COR-L47 (cell line): ENCODE data around the gene SLC25A42.
"Not testable (repeated sequence)": the region's sequence is repeated elsewhere in the genome, so short reads cannot be mapped to it uniquely, and the experiment has no call there.

Source experiments
- DNase-seq: peaks from one replicate; lab custom pipeline; 2025; lab: John Stamatoyannopoulos, UW

SLC25A42 gene

DNA sequence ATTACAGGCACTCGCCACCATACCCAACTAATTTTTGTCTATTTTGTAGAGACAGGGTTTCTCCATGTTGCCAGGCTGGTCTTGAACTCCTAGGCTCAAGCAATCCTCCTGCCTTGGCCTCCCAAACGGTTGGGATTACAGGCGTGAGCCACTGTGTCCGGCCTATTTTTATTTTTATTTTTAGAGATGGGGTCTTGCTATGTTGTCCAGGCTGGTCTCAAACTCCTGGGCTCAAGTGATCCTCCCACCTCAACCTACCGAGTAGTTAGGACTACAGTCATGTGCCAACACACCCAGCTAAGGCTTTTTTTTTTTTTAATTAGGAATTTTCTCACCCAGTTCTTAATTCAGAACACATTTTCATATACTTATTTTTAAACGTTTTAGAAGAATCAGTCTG, 71.9 kb downstream of the SLC25A42 start:
- DNase-seq: not testable (repeated sequence)

DNA sequence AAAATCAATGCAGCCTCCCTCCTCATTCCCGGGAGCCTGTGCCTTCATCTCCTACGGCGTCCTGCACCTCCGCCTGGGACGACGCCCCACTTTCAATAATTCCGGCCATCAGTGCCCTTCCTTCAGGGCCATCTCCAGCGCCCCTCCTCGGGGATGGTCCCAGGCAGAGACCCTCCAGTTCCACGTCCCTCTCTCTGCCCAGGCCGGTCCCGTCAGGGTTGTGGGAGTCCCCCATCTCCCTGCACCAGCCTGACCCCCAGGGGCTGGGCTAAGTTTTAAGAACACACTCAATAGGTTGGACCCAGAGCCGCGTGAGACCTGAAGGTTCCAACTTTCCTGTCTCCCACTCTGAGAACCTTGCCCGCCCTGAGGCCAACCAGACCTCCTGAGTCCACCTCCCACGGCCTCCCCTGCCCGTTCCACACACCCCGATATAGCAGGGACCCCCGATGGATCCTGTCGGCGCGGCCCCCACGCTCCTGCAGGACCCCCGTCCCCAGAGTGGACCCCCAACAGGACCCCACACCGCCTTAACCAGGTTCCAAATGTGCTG, 73.8 kb downstream of the SLC25A42 start:
- no peak for DNase-seq

DNA sequence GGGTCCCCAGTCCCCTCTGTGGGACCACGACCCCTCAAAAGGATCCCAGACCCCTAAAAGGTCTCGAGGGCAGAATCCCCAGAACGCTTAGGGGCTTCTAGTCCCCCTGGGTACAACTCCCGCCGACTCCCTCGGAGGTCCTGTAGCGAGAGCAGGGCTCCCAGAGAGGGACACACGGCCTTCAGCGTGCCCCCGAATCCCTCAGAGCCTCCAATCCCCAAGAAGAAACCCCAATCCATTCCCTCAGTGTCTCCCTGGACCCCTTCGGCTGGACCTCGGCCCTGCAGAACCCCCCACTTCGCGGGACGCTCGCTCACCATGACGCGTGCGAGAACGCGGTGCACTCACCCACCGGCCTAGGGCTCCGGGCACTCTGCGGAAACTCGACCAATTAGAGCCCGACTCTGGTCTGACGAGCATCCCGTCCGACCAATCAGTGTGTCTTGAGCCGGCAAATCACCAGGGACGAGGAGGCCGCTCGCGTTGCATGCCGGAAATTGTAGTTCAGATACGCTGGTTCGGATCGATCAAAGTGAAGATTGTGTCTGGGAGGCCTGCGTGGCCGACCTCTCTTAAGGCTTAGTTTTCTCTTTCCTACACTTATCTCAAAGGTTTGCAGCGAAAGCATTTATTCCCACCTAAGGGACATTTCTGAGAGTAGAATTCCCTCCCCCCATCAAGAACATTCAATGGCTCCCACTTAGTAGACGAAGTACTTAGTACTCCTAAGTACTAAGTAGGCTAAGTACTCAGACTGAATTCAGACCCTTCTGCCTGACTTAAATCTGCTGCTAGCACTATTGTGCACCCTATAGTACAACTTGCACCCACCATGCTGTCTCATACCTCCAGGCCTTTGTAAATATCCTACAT, 74.6 kb downstream of the SLC25A42 start, which contains the start of gene TMEM161A:
TMEM161A (minus strand) TSS at position 370 of the 873 bp plus-strand sequence; CDS start at position 320, 50 bp downstream.
- DNase-seq: peak; percentile 94

DNA sequence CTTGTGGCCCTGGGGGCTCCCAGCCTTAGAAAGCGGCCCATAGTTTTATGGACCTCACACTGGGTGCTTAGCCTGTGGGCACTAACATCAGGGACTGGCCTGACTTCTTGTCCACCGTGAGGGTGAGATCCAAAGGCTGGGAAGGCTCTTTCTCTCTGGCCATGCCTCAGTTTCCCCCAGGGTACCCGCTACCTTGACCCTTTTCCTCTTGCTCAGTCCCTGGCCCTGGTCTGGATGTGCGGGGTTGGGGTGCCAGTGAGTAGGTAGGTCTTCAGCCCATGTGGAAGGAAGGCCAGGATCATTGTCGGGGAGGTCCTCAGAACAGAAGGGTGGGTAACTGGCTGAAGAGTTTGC, 76.1 kb downstream of the SLC25A42 start:
- DNase-seq: no peak

DNA sequence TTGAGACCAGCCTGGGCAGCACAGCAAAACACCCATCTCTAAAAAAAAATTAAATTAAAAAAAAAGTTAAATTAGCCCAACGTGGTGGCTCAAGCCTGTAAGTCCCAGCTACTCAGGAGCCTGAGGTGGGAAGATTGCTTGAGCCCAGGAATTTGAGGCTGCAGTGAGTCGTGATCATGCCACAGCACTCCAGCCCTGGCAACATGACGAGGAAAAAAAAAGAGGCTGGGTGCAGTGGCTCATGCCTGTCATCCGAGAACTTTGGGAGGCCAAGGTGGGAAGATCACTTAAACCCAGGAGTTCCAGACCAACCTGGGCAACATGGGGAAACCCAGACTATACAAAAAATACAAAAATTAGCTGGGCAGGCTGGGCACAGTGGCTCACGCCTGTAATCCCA, 76.7 kb downstream of the SLC25A42 start:
- no peak for DNase-seq

DNA sequence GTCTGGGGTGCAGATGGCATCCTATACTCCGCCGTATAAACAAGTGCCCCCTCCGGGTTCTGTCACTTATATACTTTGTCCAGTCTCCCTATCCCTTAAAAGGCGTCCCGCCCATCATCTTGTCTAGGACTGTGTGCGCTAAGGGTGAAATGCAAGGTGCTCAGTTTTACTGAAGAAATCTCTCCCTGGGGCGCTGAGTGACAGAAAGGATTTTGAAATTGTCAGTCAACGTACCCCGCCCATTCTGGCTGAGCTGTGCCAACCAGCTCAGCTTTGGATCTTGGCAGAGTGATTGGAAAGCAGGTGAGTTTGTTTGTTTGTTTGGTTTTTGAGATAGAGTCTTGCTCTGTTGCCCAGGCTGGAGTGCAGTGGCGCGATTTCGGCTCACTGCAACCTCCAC, 78.6 kb downstream of the SLC25A42 start:
- no peak for DNase-seq

DNA sequence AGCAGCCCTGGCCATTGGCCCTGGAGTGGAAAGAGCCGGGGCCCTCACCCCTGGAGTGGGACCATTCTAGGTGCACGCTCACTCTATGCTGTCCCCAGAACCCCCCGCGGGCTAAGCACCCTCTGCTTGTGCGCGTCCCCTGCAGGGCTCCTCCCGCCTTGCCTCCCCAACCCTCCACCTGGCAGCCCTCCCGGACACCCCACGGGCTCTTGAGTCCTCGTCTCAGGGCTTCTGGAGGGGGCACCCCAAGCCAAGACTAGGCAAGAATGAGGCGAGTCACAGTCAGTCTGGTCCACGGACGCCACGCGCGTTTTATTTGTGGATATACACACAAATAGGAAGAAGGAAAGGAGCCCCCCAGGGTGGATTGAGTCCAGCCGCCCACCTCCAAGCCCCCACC, 81.5 kb downstream of the SLC25A42 start:
- DNase-seq: no peak

DNA sequence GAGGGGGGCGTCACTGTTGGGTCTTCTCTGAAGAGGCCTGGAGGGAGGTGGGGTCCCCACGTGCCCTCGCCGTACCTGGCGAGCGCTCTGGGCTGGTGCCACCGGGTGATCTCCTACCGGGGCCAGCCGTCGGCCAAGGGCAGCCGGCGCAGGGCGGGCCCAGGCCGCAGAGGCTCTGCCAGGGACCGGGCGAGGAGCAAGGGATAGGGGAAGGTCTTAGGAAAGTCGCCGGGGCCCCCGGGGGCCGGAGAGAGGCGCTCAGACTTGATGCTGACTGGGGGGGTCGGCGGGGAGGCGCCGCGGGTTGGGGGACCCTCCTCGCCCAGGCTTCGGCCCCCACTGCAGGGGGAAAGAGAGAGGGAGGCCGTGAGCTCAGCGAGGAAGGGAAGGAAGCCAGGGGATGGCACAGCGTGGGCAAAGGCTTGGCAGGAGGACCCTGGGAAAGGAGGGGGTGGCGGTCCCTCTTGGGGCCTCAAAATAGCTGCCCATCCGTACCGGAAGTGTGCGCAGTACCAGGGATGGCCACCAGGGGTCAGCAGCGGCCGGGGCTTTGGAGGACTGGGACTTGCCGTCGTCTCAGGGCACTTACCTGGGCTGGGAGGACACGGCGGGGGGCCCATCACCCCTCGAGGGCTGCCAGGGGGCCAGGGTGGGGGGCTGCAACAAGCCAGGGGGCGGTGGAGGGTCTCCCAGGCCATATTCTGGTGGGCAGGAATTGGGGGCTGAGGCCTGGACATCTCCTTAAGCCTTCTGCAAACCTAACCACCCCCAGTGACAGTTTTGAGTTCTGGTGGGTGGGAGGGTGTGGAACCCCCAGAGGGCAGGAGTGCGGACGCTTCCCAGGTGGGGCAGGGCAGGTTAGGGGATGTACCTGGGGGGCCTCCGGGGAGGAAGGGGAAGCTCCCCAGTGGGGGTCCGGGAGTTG, 82.2 kb downstream of the SLC25A42 start:
- DNase-seq: peak; percentile 53

DNA sequence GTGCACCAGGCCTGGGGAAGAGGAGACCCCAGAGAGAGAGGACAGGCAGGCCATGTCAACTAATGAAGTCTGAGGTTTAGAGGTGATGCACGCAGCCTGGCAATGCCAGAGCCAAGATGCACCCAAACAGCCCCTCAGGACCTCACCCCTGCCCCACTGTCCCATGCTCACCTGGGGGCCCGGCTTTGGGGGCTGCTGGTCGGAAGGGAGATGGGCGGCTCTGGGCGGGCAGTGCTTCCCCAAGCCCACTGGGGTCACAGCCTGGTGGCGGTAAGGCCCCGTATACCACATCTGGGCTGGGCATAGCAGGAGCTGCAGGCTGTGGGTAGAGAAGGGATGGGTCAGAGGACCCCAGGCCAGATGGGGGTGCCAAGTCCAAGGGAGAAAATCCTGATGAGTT, 83.1 kb downstream of the SLC25A42 start:
- no peak for DNase-seq

DNA sequence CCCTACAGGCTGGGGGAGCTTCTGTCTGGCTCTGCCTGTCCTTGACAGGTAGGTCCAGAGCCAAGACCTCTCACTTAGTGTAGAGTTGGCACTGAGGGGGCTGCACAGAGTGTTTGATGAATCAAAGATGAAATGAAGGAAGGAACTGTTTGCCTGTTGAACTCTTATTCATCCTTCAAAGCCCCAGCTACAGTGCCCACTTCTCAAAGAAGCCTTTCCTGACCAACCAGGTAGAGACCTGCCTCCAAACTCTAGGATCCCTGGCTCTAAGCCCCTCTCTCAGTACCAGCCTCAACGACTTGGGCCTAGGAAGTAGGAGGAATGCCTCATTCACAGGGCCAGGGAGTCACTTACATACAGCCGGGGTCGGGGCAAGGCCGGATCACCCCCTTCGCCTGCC, 83.5 kb downstream of the SLC25A42 start:
- DNase-seq: no peak

DNA sequence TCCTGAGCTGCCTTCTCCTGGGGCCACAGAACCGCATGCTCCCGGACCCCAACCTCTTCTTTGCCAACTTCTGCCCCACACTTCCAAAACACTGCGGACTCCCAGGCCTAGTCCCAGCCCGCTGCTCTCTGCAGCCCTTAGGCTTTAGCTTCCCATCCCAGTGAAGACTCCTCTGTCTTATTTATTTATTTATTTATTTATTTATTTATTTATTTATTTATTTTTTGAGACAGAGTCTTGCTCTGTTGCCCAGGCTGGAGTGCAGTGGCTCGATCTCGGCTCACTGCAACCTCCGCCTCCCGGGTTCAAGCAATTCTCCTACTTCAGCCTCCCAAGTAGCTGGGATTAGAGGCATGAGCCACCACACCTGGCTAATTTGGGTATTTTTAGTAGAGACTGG, 84.7 kb downstream of the SLC25A42 start:
- DNase-seq: not testable (repeated sequence)

DNA sequence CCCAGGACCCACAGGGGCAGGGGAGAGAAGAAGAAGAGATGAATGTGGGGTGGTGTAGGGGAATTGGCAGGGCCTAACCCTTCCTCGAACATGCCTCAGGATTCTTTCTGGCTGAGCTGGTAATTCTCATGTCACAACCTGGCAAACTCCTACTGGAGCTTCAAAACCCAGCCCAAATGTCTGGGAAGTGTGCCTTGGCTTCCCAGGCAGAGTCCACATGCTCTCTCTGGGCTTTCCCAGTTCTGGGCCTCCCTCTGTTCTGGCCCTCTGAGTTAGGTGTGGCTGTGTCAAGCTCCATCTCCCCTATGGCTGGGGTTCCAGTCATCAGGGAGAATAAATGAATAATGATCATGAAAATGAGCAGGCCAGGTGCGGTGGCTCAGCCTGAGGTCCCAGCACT, 85.6 kb downstream of the SLC25A42 start:
- DNase-seq: no peak

DNA sequence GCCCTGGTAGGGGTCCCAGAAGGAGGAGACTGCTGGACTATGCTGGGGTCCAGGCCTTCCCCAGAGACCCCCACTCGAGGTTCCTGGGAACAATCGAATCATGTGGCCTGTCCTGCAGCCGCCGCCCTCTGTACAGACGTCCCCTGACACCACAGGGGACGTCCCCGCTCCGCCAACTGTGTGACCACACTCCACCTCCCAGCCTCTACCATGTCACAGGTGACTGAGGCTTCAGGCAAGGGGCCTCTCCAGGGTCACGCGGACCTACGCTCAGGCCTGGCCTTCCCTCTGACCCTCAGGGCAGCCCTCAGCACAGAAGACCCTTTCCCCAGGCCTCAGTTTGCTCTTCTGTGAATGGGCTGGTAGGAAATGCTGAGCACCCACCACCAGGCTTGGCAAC, 87.6 kb downstream of the SLC25A42 start:
- no peak for DNase-seq

DNA sequence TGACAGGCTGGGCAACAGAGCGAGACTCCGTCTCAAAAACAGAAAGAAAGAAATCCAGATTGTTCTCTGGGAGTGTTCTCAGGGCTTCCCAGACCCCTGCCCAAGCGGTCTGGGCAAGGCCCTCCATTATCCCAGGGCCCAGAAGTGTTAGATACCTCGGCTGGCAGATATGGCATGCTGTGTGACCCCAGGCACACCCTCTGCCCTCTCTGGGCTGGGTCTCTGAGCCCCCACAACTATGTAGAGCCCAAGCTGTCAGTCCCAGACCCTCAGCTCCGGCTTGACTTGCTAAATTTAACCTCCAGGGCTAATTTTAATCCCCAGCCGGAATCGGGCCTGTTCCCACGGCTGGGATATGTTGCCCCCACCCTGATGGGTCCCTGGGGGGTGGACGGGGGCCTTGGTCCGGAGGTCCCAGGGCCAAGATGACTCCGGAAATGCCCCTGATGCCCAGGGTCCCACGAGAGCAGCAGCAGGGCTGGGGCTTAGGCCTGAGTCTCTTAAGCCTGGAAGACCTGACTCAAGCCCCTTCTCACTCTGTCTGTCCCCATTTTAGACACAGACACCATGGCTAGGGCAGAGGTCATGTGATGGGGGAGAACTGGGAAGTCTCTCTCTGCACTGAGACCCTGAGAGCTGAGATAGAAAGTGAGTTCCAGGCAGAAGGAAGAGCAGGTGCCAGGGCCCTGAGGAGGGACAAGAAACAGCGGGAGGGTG, 89.0 kb downstream of the SLC25A42 start:
- DNase-seq: no peak

DNA sequence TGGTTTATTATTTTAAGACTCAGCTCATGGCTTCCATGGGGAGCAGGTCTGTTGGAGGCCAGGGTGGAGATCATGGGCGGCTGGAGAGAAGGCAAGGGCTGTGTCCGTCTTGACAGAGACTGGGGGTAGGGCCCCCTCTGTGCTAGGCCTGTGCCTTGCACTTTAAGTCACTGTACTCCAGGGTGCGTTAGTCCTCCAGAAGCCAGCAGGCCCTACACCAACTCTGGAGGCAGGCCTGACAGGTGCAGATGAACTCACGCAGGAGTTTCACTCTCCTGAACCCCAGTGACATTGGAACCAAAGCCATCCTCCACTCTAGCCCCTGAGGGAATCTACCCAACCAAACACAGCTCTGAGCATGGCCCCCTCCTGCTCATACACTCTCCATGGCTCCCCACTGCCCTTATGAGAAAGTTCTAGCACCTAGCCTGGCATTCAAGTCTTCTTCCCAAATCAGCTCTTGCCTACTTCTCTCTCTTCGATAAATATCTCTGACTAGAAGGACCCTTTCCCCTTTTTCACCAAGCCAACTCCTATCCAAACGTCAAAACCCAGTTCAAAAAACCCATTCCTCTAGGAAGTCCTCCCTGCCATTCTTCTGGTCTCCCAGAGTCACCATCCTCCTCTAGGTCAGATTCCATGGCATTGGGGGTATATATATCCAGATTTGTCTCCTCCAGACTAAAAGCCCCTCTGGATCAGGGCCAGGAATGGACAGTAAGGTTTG, 91.1 kb downstream of the SLC25A42 start:
- no peak for DNase-seq

DNA sequence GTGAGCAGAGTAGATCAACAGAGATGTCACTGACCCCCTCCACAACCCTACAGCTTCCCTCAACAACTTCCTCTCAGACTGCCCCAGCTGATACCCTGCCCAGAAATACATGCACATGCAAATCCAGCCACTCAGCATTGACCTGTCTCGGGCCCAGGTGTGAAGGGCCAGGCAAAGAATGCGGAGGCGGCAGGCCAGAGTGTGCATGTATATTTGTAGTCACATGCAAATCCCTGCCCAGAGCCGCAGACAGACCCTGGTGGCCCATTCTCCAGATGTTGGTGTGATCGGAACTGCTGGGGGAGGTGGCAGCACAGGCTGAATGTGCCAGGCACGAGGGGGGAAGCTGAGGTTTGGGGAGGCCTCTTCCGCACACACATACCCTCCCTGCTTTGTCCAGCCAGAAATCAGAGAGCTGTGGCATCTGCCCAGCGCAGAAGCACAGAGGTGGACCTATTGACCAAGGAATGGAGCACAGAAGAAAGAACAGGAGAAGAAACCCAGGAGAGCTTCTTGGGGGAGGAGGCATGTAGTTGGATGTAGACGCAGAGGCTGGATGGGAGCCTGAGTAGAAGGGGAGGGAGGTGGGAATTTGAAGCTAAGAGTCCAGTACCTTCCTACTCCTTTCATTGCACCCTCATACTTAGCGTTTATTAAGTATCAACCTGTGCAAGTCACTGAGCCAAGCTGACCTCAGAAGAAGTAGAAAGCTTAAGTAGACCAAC, 91.9 kb downstream of the SLC25A42 start:
- DNase-seq: no peak

DNA sequence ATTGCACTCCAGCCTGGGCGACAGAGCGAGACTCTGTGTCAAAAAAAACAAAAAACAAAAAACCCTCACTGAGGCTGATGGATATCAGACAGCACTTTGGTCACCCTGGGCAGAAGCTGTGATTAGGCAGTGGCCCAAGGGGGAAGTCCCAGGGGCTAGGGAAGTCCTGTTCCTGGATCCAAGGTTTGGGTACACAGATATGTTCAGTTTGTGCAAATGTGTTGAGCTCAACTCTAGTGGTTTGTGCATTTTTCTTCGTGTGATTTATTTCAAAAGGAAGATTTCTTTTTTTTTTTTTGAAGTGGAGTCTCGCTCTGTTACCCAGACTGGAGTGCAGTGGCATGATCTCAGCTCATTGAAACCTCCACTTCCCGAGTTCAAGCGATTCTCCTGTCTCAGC, 94.0 kb downstream of the SLC25A42 start:
- DNase-seq: no peak

DNA sequence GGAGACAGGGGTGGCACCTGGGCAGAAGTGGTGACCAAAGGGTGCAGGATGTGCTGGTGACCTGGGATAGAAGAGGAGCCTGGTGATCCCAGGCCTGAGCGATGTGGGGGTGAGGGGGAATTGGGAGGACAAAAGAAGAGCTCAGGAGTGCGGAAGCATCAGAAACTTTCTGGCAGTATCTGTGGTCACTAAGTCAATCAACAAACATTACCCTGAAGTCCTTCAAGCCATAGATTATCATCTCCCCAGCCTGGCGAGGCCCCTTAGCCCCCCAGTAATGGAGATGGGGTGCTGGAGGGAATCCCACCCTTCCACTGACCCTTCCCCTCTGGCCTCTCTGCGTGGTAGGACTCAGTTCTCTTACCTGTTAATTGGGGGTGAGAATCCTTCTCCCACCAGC, 95.7 kb downstream of the SLC25A42 start:
- no peak for DNase-seq

DNA sequence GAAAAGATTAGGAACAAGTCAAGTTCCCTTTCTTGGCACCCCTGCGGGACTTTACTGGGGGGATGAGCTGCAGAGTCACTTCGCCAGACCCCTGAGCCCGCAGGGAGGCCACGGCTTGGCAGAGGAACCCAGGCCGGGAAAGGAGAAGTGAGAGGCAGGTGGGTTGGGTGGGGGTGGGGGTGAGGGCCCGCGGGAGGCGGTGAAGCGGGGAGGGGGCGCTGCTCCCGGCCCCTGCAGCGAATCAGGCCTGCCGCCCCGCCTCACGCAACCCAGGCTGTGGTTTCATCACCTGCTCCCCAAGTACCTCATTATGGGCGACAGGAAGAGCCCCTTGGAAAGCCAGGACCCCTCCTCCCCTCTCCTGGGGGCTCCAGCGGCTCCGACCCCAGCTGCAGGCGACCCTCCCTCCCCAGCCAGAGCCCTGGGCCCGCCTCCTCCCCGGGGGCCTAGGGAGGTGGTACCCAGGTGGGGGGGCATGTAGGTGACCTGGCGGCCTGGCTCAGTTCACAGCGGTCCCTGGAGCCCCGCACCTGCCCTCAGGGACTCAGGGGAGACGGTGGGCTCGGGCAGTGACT, 96.8 kb downstream of the SLC25A42 start:
- DNase-seq: no peak

DNA sequence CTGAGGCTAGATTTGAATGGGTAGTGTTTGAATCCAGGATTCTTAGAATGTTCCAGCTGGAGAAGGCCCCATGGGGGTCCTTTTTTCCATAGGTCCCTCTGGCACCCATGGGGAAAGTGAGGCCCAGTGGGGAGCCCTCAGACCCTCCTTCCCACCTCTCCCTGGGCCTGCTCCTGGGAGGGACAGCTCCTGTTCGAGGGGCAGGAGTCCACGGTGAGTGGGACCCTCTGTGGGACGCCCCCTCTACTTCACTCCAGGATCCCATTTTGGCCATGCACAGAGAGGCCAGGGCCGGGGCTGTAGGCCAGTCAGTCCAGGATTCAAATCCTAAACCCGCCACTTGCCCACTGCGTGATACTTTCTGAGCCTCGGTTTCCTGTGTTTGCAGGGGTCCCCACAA, 98.7 kb downstream of the SLC25A42 start:
- DNase-seq: no peak
